ENCODE data around the gene P2RY11.

Gene P2RY11, protein sequence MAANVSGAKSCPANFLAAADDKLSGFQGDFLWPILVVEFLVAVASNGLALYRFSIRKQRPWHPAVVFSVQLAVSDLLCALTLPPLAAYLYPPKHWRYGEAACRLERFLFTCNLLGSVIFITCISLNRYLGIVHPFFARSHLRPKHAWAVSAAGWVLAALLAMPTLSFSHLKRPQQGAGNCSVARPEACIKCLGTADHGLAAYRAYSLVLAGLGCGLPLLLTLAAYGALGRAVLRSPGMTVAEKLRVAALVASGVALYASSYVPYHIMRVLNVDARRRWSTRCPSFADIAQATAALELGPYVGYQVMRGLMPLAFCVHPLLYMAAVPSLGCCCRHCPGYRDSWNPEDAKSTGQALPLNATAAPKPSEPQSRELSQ

DNA sequence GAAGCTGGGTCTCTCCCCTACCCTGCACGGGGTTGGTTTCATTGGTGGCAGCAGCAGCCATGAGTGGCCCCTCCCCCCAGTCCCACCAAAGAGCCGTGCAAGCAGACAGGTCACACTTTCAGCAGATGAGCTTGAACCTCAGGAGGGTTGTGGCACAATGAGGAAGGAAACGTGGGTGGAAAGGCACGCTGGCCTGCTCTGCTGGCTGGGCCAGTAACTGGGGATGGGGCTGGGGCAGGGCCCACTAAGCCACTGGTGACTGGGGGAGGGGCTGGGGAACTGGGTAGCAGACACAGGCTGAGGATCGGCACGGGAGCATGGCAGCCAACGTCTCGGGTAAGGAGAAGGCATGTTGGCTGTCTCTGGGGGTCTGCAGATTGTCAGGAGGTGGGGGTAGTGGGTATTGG lies at the start of gene P2RY11:
Gene P2RY11, plus strand, starts transcription at position 289 of the 407 bp plus-strand sequence. Its CDS starts 29 bp downstream, at position 318.
- no peak for DNase-seq (ENCODE audit: low read depth in 3 of 3)

DNA sequence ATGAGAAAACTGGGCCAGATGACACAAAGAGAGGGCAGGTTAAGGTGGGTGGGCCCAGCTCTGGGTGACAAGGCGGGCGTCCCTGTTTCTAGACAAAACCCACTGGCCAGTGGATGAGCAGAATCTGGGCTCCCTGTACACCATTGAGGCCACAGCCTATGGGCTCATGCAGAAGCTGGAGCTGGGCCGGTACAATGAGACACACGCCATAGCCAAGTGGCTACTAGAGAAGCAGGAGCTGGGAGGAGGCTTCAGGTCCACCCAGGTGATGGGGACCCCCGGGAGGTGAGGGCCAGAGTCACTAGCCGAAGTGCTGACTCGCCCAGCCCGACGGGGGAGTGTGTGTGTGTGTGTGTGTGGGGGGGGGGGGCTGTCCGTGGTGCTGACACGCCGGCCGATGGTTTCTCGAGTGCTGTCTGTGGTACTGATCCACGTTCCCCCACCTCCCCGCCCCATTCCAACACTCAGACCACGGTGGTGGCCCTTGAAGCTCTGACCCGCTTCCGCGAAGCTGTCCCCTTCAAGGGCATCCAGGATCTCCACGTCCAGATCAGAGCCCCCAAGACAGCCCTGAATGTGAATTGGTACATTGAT lies 49.7 kb upstream of the P2RY11 start:
- no peak for DNase-seq (ENCODE audit: low read depth in 3 of 3)

GRCh38 chr19:10068205-10068604 lies 43.3 kb upstream of the P2RY11 start:
- DNase-seq (ENCODE audit: low read depth in 3 of 3) = no peak

GRCh38 chr19:10069046-10069445 lies 42.4 kb upstream of the P2RY11 start:
- no peak for DNase-seq (ENCODE audit: low read depth in 3 of 3)

GRCh38 chr19:10070730-10071446 lies 40.6 kb upstream of the P2RY11 start:
- DNase-seq (ENCODE audit: low read depth in 3 of 3) = no peak

GRCh38 chr19:10074153-10074552 lies 37.3 kb upstream of the P2RY11 start:
- peak; percentile 21 to 37 (median 26) for DNase-seq (ENCODE audit: low read depth in 3 of 3)

DNA sequence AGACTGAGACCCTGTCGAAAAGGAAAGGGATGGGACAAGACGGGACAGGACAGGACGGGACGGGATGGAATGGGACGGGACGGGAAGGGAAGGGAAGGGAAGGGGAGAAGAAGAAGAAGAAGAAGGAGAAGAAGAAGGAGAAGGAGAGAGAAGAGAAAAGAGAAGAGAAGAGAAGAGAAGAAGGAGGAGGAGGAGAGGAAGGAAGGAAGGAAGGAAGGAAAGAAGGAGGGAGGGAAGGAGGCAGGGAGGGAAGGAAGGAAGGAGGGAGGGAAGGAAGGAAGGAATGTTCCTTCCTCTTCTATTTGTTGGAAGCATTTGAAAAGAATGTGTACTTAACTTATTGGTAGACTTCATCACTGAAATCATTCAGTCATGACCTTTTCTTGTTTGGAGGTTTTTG lies 35.0 kb upstream of the P2RY11 start:
- DNase-seq (ENCODE audit: low read depth in 3 of 3) = no peak

- DNase-seq (ENCODE audit: low read depth in 3 of 3) = no peak
These were observed 33.2 kb upstream of the P2RY11 start for GRCh38 chr19:10078329-10078728.

- no peak for DNase-seq (ENCODE audit: low read depth in 3 of 3)
These were observed 32.5 kb upstream of the P2RY11 start for GRCh38 chr19:10079031-10079453.

DNA sequence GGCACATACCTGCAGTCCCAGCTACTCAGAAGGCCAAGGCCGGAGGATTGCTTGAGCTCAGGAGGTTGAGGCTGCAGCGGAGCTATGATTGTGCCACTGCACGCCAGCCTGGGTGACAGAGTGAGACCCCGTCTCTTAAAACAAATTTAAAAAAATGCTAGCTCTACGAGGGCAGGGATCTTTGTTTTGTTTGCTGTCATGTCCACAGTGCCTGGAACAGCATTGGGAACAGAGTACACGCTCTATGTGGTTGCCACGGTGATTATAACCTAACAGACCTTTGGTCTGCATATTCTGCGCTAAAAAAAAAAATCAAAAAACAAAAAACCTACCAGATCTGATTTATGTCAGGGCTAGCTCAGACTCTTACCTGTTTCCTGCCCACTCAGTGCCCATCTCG lies 27.6 kb upstream of the P2RY11 start:
- DNase-seq (ENCODE audit: low read depth in 3 of 3) = no peak

DNA sequence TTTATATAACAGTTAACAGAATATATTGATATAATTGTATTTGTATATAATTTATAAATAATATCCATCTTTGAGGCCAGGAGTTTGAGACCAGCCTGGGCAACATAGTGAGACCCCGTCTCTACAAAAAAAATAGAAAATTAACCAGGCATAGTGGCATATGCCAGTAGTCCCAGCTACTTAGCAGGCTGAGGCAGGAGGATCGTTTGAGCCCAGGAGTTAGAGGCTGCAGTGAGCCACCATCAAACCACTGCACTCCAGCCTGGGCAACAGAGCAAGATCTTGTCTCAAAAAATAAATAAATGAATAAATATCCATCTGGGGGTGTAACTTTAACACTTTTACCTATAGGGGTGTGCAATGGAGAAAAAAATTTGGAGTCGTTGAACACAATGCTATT lies 26.7 kb upstream of the P2RY11 start:
- no peak for DNase-seq (ENCODE audit: low read depth in 3 of 3)

GRCh38 chr19:10085641-10086590 lies 25.6 kb upstream of the P2RY11 start, which contains the start of gene SHFL:
TSS of gene SHFL (plus strand) at chr19:10086317. CDS start at chr19:10086428, 111 bp downstream.
- peak; percentile 62 to 68 (median 65) for DNase-seq (ENCODE audit: low read depth in 3 of 3)

DNA sequence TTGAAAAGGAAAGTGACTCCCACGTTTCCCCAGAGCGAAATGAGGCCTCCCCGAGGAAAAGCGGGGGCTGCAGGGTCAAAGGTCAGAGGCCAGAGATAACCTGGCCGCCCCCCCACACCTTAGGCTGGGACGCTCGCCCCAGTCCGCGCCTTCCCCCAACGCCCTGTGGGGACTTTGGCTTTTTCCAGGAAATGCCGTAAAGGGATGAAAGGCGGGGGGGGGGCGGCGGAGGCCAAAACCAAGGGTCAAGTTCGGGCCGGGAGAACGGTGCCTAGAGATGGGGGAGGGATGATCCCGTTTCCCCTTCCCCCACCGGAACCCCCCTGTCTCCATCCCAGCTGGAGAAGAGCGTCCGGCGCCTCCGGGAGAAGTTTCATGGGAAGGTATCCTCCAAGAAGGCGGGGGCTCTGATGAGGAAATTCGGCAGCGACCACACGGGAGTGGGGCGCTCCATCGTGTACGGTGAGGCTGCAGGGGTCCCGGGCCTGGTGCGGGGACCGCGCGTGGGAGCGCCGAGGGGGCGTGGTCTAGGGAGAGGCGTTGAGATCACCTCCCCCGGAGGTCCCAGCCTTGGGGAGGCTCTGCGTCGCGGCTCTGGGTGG lies 24.8 kb upstream of the P2RY11 start:
- no peak for DNase-seq (ENCODE audit: low read depth in 3 of 3)

DNA sequence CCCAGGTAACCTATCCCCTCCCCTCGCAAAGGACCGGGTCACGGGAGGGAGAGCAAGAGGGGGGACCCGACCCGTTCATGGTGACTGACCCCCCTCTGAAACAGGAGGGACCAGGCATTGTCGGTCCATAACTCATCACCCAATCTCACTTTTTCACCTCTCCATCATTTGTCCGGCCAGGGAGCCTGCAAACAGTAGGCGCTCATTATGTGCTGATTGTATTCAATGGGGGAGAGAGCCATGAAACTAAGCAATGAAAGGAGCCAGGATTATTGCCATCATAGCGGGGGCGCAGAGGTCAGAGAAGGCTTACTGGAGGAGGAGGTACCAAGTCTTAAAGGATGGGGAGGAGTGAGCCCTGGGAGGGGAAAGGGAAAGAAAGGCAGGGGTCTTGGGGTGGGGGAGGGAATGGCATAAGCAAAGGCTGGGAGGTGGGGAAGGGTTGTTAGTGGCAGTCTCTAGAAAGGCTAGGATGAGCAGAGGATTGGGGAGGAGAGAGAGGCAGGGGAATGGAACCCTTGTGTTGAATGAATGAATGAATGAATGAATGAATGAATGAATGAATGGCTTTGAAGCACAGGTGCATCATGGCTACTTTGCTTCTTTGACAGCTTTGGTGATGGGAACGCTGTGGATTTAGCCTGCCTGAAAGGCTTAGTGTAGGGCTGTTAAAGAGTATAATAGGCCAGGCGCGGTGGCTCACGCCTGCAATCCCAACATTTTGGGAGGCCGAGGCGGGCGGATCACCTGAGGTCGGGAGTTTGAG lies 24.0 kb upstream of the P2RY11 start:
- no peak for DNase-seq (ENCODE audit: low read depth in 3 of 3)

- DNase-seq (ENCODE audit: low read depth in 3 of 3) = no peak
These were observed 22.4 kb upstream of the P2RY11 start for GRCh38 chr19:10088949-10089554.

- DNase-seq (ENCODE audit: low read depth in 3 of 3) = no peak
These were observed 21.6 kb upstream of the P2RY11 start for GRCh38 chr19:10089801-10090375.

DNA sequence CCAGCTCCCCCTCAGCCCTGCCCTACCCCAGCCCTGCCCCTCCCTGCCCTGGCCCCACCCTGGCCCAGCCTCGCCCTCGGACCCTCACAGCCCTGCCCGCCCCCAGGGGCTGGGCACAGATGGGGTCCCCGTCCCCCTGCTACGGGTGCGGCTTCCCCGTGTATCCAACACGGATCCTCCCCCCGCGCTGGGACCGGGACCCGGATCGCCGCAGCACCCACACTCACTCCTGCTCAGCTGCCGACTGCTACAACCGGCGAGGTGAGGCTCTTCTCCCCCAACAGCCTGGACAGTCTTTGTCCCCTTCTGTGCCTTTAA lies 20.2 kb upstream of the P2RY11 start:
- DNase-seq (ENCODE audit: low read depth in 3 of 3) = no peak

- no peak for DNase-seq (ENCODE audit: low read depth in 3 of 3)
These were observed 19.4 kb upstream of the P2RY11 start for GRCh38 chr19:10091895-10092641.
